ENCODE measurements around the gene FBXL14. TPM values are rescaled to one million over a fixed set of nuclear protein-coding genes. Genes with fewer than 3 reads are reported as not detected.

Gene FBXL14
- total RNA-seq, 4 donors from 2014 or later, result 5.4 to 12.4 (median 7.6) TPM

GRCh38 chr12:1531654-1532374 is 62.6 kb downstream of the FBXL14 start:
- peaks cover 36% of the 10 kb centered on the region for H3K4me1 ChIP-seq
- no peak overlapping the region for H3K27ac ChIP-seq
- 44% methylated on average over 20 of the region's 26 CpGs for WGBS
- peak overlapping the region; percentile 74 for H3K4me3 ChIP-seq
- no peaks in the 10 kb centered on the region for H3K36me3 ChIP-seq
- peaks cover 35% of the 10 kb centered on the region for H3K27me3 ChIP-seq
- TF ChIP-seq CTCF (IDR thresholded peaks at IDR 0.05) (no peak), EP300 (IDR thresholded peaks at IDR 0.05) (no peak), POLR2A (IDR thresholded peaks at IDR 0.05) (no peak), POLR2AphosphoS5 (IDR thresholded peaks at IDR 0.05) (no peak)
- no peaks in the 10 kb centered on the region for H3K9me3 ChIP-seq
- no peak for DNase-seq (ENCODE audit: low spot score in 2 of 2)

- WGBS, result 11% methylated on average over 11 of the region's 56 CpGs
- peaks cover 36% of the 10 kb centered on the region for H3K4me1 ChIP-seq
- no peaks in the 10 kb centered on the region for H3K9me3 ChIP-seq
- no peak for TF ChIP-seq POLR2A (IDR thresholded peaks at IDR 0.05)
- TF ChIP-seq EP300 (IDR thresholded peaks at IDR 0.05), result no peak
- no peak for TF ChIP-seq POLR2AphosphoS5 (IDR thresholded peaks at IDR 0.05)
- no peak for TF ChIP-seq CTCF (IDR thresholded peaks at IDR 0.05)
- H3K27me3 ChIP-seq, result peaks cover 35% of the 10 kb centered on the region
- H3K4me3 ChIP-seq, result peak overlapping the region; percentile 74
- no peak for DNase-seq (ENCODE audit: low spot score in 2 of 2)
- H3K27ac ChIP-seq, result no peak overlapping the region
- no peaks in the 10 kb centered on the region for H3K36me3 ChIP-seq
These were observed 63.2 kb downstream of the FBXL14 start for GRCh38 chr12:1531153-1531653.

GRCh38 chr12:1530592-1531152 is 63.7 kb downstream of the FBXL14 start:
- WGBS, result 7% methylated on average over 5 of the region's 99 CpGs
- no peak overlapping the region for H3K27ac ChIP-seq
- peaks cover 35% of the 10 kb centered on the region for H3K27me3 ChIP-seq
- no peaks in the 10 kb centered on the region for H3K36me3 ChIP-seq
- DNase-seq (ENCODE audit: low spot score in 2 of 2), result no peak
- H3K9me3 ChIP-seq, result no peaks in the 10 kb centered on the region
- peak overlapping the region; percentile 74 for H3K4me3 ChIP-seq
- TF ChIP-seq EP300 (IDR thresholded peaks at IDR 0.05), result no peak
- no peak for TF ChIP-seq POLR2A (IDR thresholded peaks at IDR 0.05)
- no peak for TF ChIP-seq POLR2AphosphoS5 (IDR thresholded peaks at IDR 0.05)
- no peak for TF ChIP-seq CTCF (IDR thresholded peaks at IDR 0.05)
- peaks cover 36% of the 10 kb centered on the region for H3K4me1 ChIP-seq

GRCh38 chr12:1529862-1530591 is 64.4 kb downstream of the FBXL14 start:
- Histone ChIP-seq H3K4me3 (peak overlapping the region; percentile 74), H3K27me3 (peaks cover 35% of the 10 kb centered on the region), H3K9me3 (no peaks in the 10 kb centered on the region), H3K27ac (no peak overlapping the region), H3K36me3 (no peaks in the 10 kb centered on the region), H3K4me1 (peaks cover 36% of the 10 kb centered on the region)
- 5% methylated on average over 44 of the region's 101 CpGs for WGBS
- DNase-seq (ENCODE audit: low spot score in 2 of 2), result no peak
- TF ChIP-seq EP300 (IDR thresholded peaks at IDR 0.05) (no peak), POLR2AphosphoS5 (IDR thresholded peaks at IDR 0.05) (no peak), CTCF (IDR thresholded peaks at IDR 0.05) (no peak)

Measured in suprapubic skin (tissue), 4 donors.